ACHN (cell line): ENCODE measurements around the gene CHST12.
"Not testable (repeated sequence)": the region's sequence is repeated elsewhere in the genome, so short reads cannot be mapped to it uniquely, and the experiment has no call there.

Source experiments
- DNase-seq: peaks from one replicate; pipeline ENCODE4 v3.0.0-alpha.2; 2015
- in situ Hi-C: cut with HindIII; loops from 2 replicates; pipeline ENCODE4 v1.10.0; 2017; ENCODE audit warnings: low sequenced_read_pairs, low pct_ligation_motif_present, low pct_unique_long_range_greater_than_20kb

CHST12 gene

GRCh38 chr7:2376351-2377154 is 26.9 kb upstream of the CHST12 start:
- no peak for DNase-seq
- in situ Hi-C loops, result no loop called here

GRCh38 chr7:2377492-2377891 is 25.9 kb upstream of the CHST12 start:
- DNase-seq, in situ Hi-C loops: not testable (repeated sequence)

- DNase-seq, in situ Hi-C loops: not testable (repeated sequence)
These were observed 25.3 kb upstream of the CHST12 start for GRCh38 chr7:2378125-2378524.

- in situ Hi-C loops, result no loop called here
- DNase-seq, result no peak
These were observed 24.2 kb upstream of the CHST12 start for GRCh38 chr7:2379161-2379560.

- in situ Hi-C loops, result no loop called here
- DNase-seq, result no peak
These were observed 23.5 kb upstream of the CHST12 start for GRCh38 chr7:2379821-2380450.

- in situ Hi-C loops, result no loop called here
- DNase-seq, result no peak
These were observed 22.9 kb upstream of the CHST12 start for GRCh38 chr7:2380461-2380860.

GRCh38 chr7:2381227-2381626 is 22.2 kb upstream of the CHST12 start:
- no peak for DNase-seq
- in situ Hi-C loops, result no loop called here

- no peak for DNase-seq
- in situ Hi-C loops, result no loop called here
These were observed 21.4 kb upstream of the CHST12 start for GRCh38 chr7:2381881-2382509.

GRCh38 chr7:2383543-2384274 is 19.7 kb upstream of the CHST12 start:
- in situ Hi-C loops, result no loop called here
- no peak for DNase-seq

GRCh38 chr7:2384354-2385243 is 18.8 kb upstream of the CHST12 start:
- no peak for DNase-seq
- in situ Hi-C loops, result no loop called here

GRCh38 chr7:2386122-2386521 is 17.3 kb upstream of the CHST12 start:
- in situ Hi-C loops, DNase-seq: not testable (repeated sequence)

- in situ Hi-C loops, result no loop called here
These were observed 16.3 kb upstream of the CHST12 start for GRCh38 chr7:2386964-2387669.

GRCh38 chr7:2387897-2388636 is 15.3 kb upstream of the CHST12 start:
- in situ Hi-C loops, result no loop called here
- no peak for DNase-seq

More at GRCh38 chr7:2386964-2387669, 16.3 kb upstream of the CHST12 start:
- no peak for DNase-seq

- no peak for DNase-seq
- in situ Hi-C loops, result no loop called here
These were observed 14.8 kb upstream of the CHST12 start for GRCh38 chr7:2388637-2388954.

- in situ Hi-C loops, DNase-seq: not testable (repeated sequence)
These were observed 13.2 kb upstream of the CHST12 start for GRCh38 chr7:2390020-2390816.

- in situ Hi-C loops, result no loop called here
- DNase-seq, result no peak
These were observed 9.7 kb upstream of the CHST12 start for GRCh38 chr7:2393706-2394105.
